K562 (cell line): ENCODE results near the gene ZNF346. TPM values are rescaled to one million over a fixed set of nuclear protein-coding genes. Genes with fewer than 3 reads are reported as not detected.
A peak's percentile ranks its signal among the peaks of the same experiment; 100 is the strongest.

Source experiments
- ATAC-seq: fragments of 200-7000 bp; cut with Tn5 transposase; 3 replicates; pipeline ENCODE4 v1.9.1; 2020; ENCODE audit warnings: moderate library complexity
- BruUV-seq: library from RNA; stranded (reverse); fragments of 400-500 nt; replicated peaks from 2 replicates; lab custom pipeline; 2021; lab: Mats Ljungman, UMichigan
- CTCF ChIA-PET: fragments of 300-600 bp; formaldehyde crosslinking; extraction: SDS; loops from one replicate; lab custom pipeline; 2021; ENCODE audit warnings: low intra/inter-chr PET ratio; lab: Yijun Ruan, JAX
- POLR2A ChIA-PET: fragments of 300-600, 350-650 bp; sonication (Branson Sonifier 250); formaldehyde crosslinking; extraction: SDS; loops from one replicate; lab custom pipeline; 2021; ENCODE audit warnings: antibody characterized with exemption, inconsistent platforms; lab: Yijun Ruan, JAX
- DNase-seq, 4 experiments: peaks; one replicate each; pipeline versions ENCODE4 v3.0.0 to v3.0.0-alpha.2; 2011 to 2018; ENCODE audit warnings: low spot score in 3 of 4, mixed read lengths in 3 of 4; ENCODE audit errors: extremely low read depth in 1 of 4
- FAIRE-seq: peaks from 2 replicates; lab custom pipeline; 2011; peaks lifted over from hg19 to GRCh38; lab: Jason Lieb, UNC
- H2AFZ ChIP-seq: 2 replicates; pipeline ENCODE4 v1.6.0; 2011; ENCODE audit warnings: low read depth, low read length, control low read depth, inconsistent platforms
- H3K27ac ChIP-seq: fragments of 200-600 bp; 3 replicates; pipeline ENCODE4 v1.8.0; 2011; ENCODE audit warnings: low read depth, mild to moderate bottlenecking, control low read depth, inconsistent platforms, low read length, moderate library complexity, mixed read lengths; ENCODE audit errors: extremely low read depth
- H3K27me3 ChIP-seq, 2 experiments: fragments of 300-600 bp in 1 of 2; 2 replicates in 1 of 2; 3 replicates in 1 of 2; pipeline versions ENCODE4 v1.6.0 to v1.8.0; 2011; ENCODE audit warnings: inconsistent platforms in 2 of 2, low read length in 2 of 2, mild to moderate bottlenecking in 1 of 2, mixed read lengths in 1 of 2, moderate library complexity in 1 of 2; ENCODE audit not compliant: control insufficient read depth in 2 of 2, insufficient read depth in 2 of 2
- H3K36me3 ChIP-seq: fragments of 300-600 bp; 3 replicates; pipeline ENCODE4 v1.8.0; 2011; ENCODE audit warnings: mild to moderate bottlenecking, low read length, inconsistent platforms; ENCODE audit not compliant: control insufficient read depth, insufficient read depth
- H3K4me1 ChIP-seq, 2 experiments: fragments of 200-600 bp in 1 of 2; replicated peaks in 1 of 2; 2 replicates in 1 of 2; 3 replicates in 1 of 2; pipeline versions ENCODE4 v1.5.1 to v1.8.0; 2011; ENCODE audit warnings: inconsistent platforms in 2 of 2, low read length in 2 of 2, mild to moderate bottlenecking in 1 of 2, mixed read lengths in 1 of 2, moderate library complexity in 1 of 2; ENCODE audit not compliant: control insufficient read depth in 2 of 2, insufficient read depth in 2 of 2
- H3K4me2 ChIP-seq: 2 replicates; pipeline ENCODE4 v1.6.1; 2011; ENCODE audit warnings: low read length, control low read depth, inconsistent platforms, mixed read lengths; ENCODE audit not compliant: insufficient read depth
- H3K4me3 ChIP-seq: fragments of 200-600 bp; sonication (generic), shearing (Covaris generic); 2 replicates; pipeline ENCODE4 v1.5.1; 2016; ENCODE audit warnings: control low read depth, inconsistent platforms
- H3K79me2 ChIP-seq: fragments of 200-600 bp; 3 replicates; pipeline ENCODE4 v1.8.0; 2011; ENCODE audit warnings: low read length, inconsistent platforms; ENCODE audit not compliant: control insufficient read depth, insufficient read depth
- H3K9ac ChIP-seq, 2 experiments: 2 replicates each; pipeline versions ENCODE4 v1.6.0 to v1.6.1; 2011; ENCODE audit warnings: low read depth in 2 of 2, low read length in 2 of 2, control low read depth in 1 of 2, inconsistent platforms in 1 of 2, mild to moderate bottlenecking in 1 of 2, mixed read lengths in 1 of 2; ENCODE audit not compliant: insufficient read depth in 1 of 2
- H3K9me1 ChIP-seq: one replicate; pipeline ENCODE4 v1.6.0; 2011; ENCODE audit warnings: inconsistent platforms, mild to moderate bottlenecking, low read length, moderate library complexity; ENCODE audit not compliant: control insufficient read depth, insufficient read depth
- H3K9me3 ChIP-seq: replicated peaks from 2 replicates; pipeline ENCODE4 v1.5.1; 2011; ENCODE audit warnings: low read depth, low read length, inconsistent platforms; ENCODE audit not compliant: control insufficient read depth, insufficient read depth
- H4K20me1 ChIP-seq: replicated peaks from 2 replicates; pipeline ENCODE4 v1.6.1; 2011; ENCODE audit warnings: low read length, inconsistent platforms, mixed read lengths; ENCODE audit not compliant: control insufficient read depth, insufficient read depth
- CHD4 ChIP-seq: fragments of 200-600 bp; sonication (generic); IDR thresholded peaks from 3 replicates; pipeline ENCODE4 v1.6.1; 2012; ENCODE audit warnings: low read depth, mild to moderate bottlenecking, mixed read lengths, low read length, inconsistent platforms; ENCODE audit not compliant: insufficient read depth, insufficient replicate concordance, poor library complexity, severe bottlenecking
- COPS2 ChIP-seq: fragments of 450-650 bp; conservative IDR thresholded peaks from 2 replicates; pipeline ENCODE4 v1.6.1; 2016; ENCODE audit warnings: mild to moderate bottlenecking, moderate library complexity
- ETV5 ChIP-seq: sonication (generic); formaldehyde crosslinking; IDR thresholded peaks from 2 replicates; pipeline ENCODE4 v1.4.0; 2020; ENCODE audit warnings: low read depth, mild to moderate bottlenecking, missing genetic modification reagents
- GTF2A2 ChIP-seq: IDR thresholded peaks from 2 replicates; pipeline ENCODE4 v1.6.1; 2016; ENCODE audit warnings: mild to moderate bottlenecking, missing genetic modification characterization, missing compliant biosample characterization
- NFIX ChIP-seq: fragments of 250-450 bp; sonication (Bioruptor Pico); IDR thresholded peaks from 2 replicates; pipeline ENCODE4 v1.4.0; 2020; ENCODE audit warnings: low read depth, mild to moderate bottlenecking, moderate library complexity
- PTTG1 ChIP-seq: fragments of 450-650 bp; IDR thresholded peaks from 2 replicates; pipeline ENCODE4 v1.6.1; 2016; ENCODE audit warnings: low read depth, mild to moderate bottlenecking, missing genetic modification characterization, missing compliant biosample characterization
- RCOR1 ChIP-seq, 2 experiments: IDR thresholded peaks; 2 replicates each; pipeline ENCODE4 v1.6.1; 2012; ENCODE audit warnings: low read depth in 2 of 2, low read length in 2 of 2, borderline replicate concordance in 1 of 2, improper control_type of control experiment in 1 of 2
- WGBS: fragments of 100-300 bp; shearing (Covaris generic); methylation state at CpG from one replicate; pipeline ENCODE4 v1.1.6; 2016; ENCODE audit warnings: low coverage, mixed read lengths; ENCODE audit not compliant: insufficient coverage; ENCODE audit errors: missing lambda C conversion rate; 5-methylcytosine and 5-hydroxymethylcytosine counted together
- in situ Hi-C: fragments of 300-500 bp; cut with MboI; formaldehyde crosslinking; loops from 4 replicates; pipeline ENCODE4 v1.15.0; 2018; ENCODE audit warnings: inconsistent platforms, mixed read lengths
- intact Hi-C: fragments of 100-400 bp; cut with micrococcal nuclease; formaldehyde crosslinking; loops from 2 replicates; pipeline ENCODE4 v1.14.2; 2022
- polyA plus RNA-seq, 8 experiments: library from polyadenylated mRNA; depleted of rRNA in 4 of 8; stranded (reverse) in 5 of 8; unstranded in 3 of 8; fragments of >200 nt; fragmentation: Nextera tagmentation in 2 of 8; fragmentation: Illumina TruSeq in 1 of 8; extraction: Ambion mirVana in 2 of 8; extraction: Trizol in 1 of 8; gene quantifications; 2 replicates each; pipeline versions ENCODE4 v1.2.1 to v1.2.3, GENCODE V29; 2011 to 2014; ENCODE audit warnings: inconsistent platforms in 1 of 8, missing spikeins in 1 of 8
- total RNA-seq, 7 experiments: library from RNA; depleted of rRNA in 6 of 7; stranded (reverse); fragments of >200 nt in 6 of 7; fragmentation: Illumina TruSeq in 2 of 7; extraction: Trizol in 2 of 7; gene quantifications; 2 replicates each; pipeline versions ENCODE4 v1.2.1 to v1.2.3, GENCODE V29; 2011 to 2021; ENCODE audit warnings: low replicate concordance in 1 of 7
- TF ChIP-seq, protein P1 (sequence below), 2 experiments: IDR thresholded peaks; 2 replicates each; pipeline ENCODE4 v1.6.1; 2012; ENCODE audit warnings: improper control_type of control experiment in 2 of 2, low read depth in 2 of 2, low read length in 2 of 2, borderline replicate concordance in 1 of 2

The ZNF346 gene
- total and polyA plus RNA-seq, 9 of the 15 experiments (the other 6 are each of a cell fraction or from before 2014, with no cell fraction given), result 5.0 to 25.1 (median 20.1) TPM

DNA sequence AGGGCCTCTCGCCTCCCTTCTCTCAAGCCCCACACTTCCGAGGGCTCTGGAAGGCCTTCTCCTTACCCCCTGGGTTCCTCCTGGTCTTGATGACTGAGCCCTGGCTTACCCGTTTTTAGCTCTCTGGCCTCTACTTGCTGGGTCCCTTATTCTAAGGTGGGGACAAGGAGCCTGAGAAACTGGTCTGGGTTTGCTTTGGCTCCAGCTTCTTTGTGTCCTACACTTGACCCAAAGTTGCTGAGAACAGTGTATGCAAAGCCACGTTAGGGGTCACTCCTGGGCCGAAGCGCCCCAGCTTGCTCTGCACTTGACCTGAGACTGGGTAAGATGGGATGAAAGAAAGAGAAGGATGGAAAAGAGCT is 788 bp downstream of the ZNF346 start:
- peak; percentile 34 for ATAC-seq
- 2% methylated on average over 6 of the region's 6 CpGs for WGBS
- peak overlapping the region; percentile 92 for H3K4me2 ChIP-seq
- DNase-seq, result peak; percentile 20 to 55 (median 28)
- ChIA-PET POLR2A (interaction anchor here (0.6 to 1.5 kb wide), 7 partner anchors 10 to 1494 kb away, joined by 3 to 5 read pairs (median 3); partner anchors contain the start of genes FGFR4 and UIMC1), CTCF (no interaction called here)
- no peaks in the 10 kb centered on the region for H3K27me3 ChIP-seq
- H3K9ac ChIP-seq, result peak overlapping the region; percentile 84 to 92
- peak; percentile 19 for FAIRE-seq
- in situ Hi-C loops (no loop called here), intact Hi-C loops (no loop called here)
- H2AFZ ChIP-seq, result peak overlapping the region; percentile 95
- H3K79me2 ChIP-seq, result peaks cover 65% of the 10 kb centered on the region
- peak overlapping the region; percentile 88 for H3K27ac ChIP-seq
- H3K4me3 ChIP-seq, result peak overlapping the region; percentile 90
- H3K4me1 ChIP-seq, result peaks cover 24 to 25% of the 10 kb centered on the region in 2 experiments; a peak in 4 of 5 replicates
- peaks cover 26% of the 10 kb centered on the region for H3K36me3 ChIP-seq
- H3K9me1 ChIP-seq, result no peaks in the 10 kb centered on the region
- no TSS peak for BruUV-seq
- no peaks in the 10 kb centered on the region for H3K9me3 ChIP-seq
- H4K20me1 ChIP-seq, result no peaks in the 10 kb centered on the region
- TF ChIP-seq PTTG1 (tag) (no peak), CHD4 (peak; percentile 9), ETV5 (no peak), GTF2A2 (tag) (no peak), NFIX (no peak), COPS2 (no peak), RCOR1 (IDR thresholded peaks at IDR 0.05; ENCODE audit: borderline replicate concordance in 1 of 2, low read depth in 2 of 2, low read length in 2 of 2) (0 out of 4 replicates have a peak, but pooled peaks of 1 of the 2 experiments have one; percentile 23)
- TF ChIP-seq, protein P1, sequence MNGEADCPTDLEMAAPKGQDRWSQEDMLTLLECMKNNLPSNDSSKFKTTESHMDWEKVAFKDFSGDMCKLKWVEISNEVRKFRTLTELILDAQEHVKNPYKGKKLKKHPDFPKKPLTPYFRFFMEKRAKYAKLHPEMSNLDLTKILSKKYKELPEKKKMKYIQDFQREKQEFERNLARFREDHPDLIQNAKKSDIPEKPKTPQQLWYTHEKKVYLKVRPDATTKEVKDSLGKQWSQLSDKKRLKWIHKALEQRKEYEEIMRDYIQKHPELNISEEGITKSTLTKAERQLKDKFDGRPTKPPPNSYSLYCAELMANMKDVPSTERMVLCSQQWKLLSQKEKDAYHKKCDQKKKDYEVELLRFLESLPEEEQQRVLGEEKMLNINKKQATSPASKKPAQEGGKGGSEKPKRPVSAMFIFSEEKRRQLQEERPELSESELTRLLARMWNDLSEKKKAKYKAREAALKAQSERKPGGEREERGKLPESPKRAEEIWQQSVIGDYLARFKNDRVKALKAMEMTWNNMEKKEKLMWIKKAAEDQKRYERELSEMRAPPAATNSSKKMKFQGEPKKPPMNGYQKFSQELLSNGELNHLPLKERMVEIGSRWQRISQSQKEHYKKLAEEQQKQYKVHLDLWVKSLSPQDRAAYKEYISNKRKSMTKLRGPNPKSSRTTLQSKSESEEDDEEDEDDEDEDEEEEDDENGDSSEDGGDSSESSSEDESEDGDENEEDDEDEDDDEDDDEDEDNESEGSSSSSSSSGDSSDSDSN (IDR thresholded peaks at IDR 0.05; ENCODE audit: borderline replicate concordance in 1 of 2, low read depth in 2 of 2, low read length in 2 of 2), result 0 out of 4 replicates have a peak, but pooled peaks of 1 of the 2 experiments have one; percentile 44
